ENCODE results near the gene C5orf63.

Gene C5orf63

DNA sequence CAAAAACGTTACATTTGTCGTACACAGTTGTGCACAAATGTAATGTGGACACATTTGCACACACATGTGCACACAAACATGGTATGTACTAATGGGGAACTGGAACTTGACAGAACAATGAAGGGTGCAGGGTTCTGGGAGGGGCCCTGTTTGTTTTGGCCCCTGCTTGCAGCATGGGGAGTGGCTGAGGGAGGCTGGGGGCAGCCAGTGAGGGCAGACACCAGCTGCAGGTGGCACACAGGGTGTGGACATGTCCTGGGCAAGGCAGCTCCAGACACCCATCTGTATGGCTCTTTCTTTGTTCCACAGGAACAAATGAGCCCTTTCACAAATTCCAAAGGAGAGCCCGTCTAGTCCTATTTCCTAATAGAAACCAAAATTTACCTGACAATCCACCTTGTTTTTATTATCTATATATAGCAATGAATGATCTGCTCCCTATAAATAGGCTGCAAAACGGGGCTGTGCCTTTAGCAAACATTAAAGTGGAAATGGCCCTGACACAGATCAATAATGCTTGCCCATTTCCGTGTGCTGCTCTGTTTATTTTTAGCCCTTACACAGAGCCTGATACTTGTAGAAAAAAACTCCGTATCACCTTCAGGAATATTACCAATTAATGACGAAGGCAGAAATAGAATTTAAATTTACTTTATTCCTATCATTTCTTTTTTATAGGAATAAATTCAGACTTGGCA, 69.4 kb downstream of the C5orf63 start:
- Histone ChIP-seq H3K9ac (ENCODE audit: low read length) (no peak overlapping the region), H3K79me2 (ENCODE audit: insufficient read depth, low read length) (no peaks in the 10 kb centered on the region), H3K27me3 (ENCODE audit: insufficient read depth, low read length) (peaks cover 4% of the 10 kb centered on the region; the same call in 1 of the 2 replicates), H3K4me2 (ENCODE audit: low read length) (no peak overlapping the region), H3K9me2 (ENCODE audit: low read depth, low read length) (0 out of 2 replicates have a peak, but pooled peaks cover 3% of the 10 kb centered on the region), H2AFZ (ENCODE audit: low read length) (no peak overlapping the region), H3F3A (ENCODE audit: insufficient read depth, low read length) (no peaks in the 10 kb centered on the region), H3K4me1 (ENCODE audit: insufficient read depth, low read length, severe bottlenecking) (no peaks in the 10 kb centered on the region), H3K9me3 (ENCODE audit: low read length) (no peaks in the 10 kb centered on the region), H3K4me3 (ENCODE audit: low read depth, low read length, poor library complexity, severe bottlenecking) (no peak overlapping the region), H3K36me3 (ENCODE audit: insufficient read depth, low read length) (no peaks in the 10 kb centered on the region), H4K20me1 (ENCODE audit: insufficient read depth, low read length) (no peaks in the 10 kb centered on the region), H3K27ac (ENCODE audit: low read depth, low read length, poor library complexity, severe bottlenecking) (no peak overlapping the region)
- TF ChIP-seq, protein P1, sequence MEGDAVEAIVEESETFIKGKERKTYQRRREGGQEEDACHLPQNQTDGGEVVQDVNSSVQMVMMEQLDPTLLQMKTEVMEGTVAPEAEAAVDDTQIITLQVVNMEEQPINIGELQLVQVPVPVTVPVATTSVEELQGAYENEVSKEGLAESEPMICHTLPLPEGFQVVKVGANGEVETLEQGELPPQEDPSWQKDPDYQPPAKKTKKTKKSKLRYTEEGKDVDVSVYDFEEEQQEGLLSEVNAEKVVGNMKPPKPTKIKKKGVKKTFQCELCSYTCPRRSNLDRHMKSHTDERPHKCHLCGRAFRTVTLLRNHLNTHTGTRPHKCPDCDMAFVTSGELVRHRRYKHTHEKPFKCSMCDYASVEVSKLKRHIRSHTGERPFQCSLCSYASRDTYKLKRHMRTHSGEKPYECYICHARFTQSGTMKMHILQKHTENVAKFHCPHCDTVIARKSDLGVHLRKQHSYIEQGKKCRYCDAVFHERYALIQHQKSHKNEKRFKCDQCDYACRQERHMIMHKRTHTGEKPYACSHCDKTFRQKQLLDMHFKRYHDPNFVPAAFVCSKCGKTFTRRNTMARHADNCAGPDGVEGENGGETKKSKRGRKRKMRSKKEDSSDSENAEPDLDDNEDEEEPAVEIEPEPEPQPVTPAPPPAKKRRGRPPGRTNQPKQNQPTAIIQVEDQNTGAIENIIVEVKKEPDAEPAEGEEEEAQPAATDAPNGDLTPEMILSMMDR (IDR thresholded peaks at IDR 0.05; ENCODE audit: low read length): no peak
- TF ChIP-seq EZH2 (IDR thresholded peaks at IDR 0.05; ENCODE audit: borderline replicate concordance, low read length): no peak

DNA sequence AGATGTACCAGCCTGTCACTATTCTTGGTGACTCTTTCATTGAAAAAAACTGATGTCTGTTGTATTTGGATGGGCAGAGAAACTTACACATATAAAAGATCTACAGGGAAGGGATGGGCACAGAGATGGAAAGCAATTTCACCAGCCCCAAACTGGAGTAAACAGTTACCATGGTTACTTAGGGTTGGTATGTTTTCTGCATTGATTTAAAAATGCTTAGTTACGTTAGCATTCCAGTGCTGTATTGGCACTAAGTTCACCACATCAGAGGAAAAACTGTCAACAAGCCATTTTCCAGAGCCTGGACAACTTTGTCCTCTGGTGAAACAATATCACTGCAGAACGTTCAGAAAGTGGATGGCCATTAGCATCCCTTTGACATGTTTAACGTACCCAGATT, 70.9 kb downstream of the C5orf63 start:
- Histone ChIP-seq H3K79me2 (ENCODE audit: insufficient read depth, low read length) (no peaks in the 10 kb centered on the region), H3K4me2 (ENCODE audit: low read length) (no peak overlapping the region), H3F3A (ENCODE audit: insufficient read depth, low read length) (no peaks in the 10 kb centered on the region), H3K9ac (ENCODE audit: low read length) (no peak overlapping the region), H4K20me1 (ENCODE audit: insufficient read depth, low read length) (no peaks in the 10 kb centered on the region), H3K27me3 (ENCODE audit: insufficient read depth, low read length) (peaks cover 4% of the 10 kb centered on the region; the same call in 1 of the 2 replicates), H3K9me3 (ENCODE audit: low read length) (no peaks in the 10 kb centered on the region), H3K9me2 (ENCODE audit: low read depth, low read length) (0 out of 2 replicates have a peak, but pooled peaks cover 3% of the 10 kb centered on the region), H3K4me1 (ENCODE audit: insufficient read depth, low read length, severe bottlenecking) (no peaks in the 10 kb centered on the region), H3K27ac (ENCODE audit: low read depth, low read length, poor library complexity, severe bottlenecking) (no peak overlapping the region), H3K4me3 (ENCODE audit: low read depth, low read length, poor library complexity, severe bottlenecking) (no peak overlapping the region), H3K36me3 (ENCODE audit: insufficient read depth, low read length) (no peaks in the 10 kb centered on the region), H2AFZ (ENCODE audit: low read length) (no peak overlapping the region)
- TF ChIP-seq, protein P1 (IDR thresholded peaks at IDR 0.05; ENCODE audit: low read length): no peak
- no peak for TF ChIP-seq EZH2 (IDR thresholded peaks at IDR 0.05; ENCODE audit: borderline replicate concordance, low read length)

DNA sequence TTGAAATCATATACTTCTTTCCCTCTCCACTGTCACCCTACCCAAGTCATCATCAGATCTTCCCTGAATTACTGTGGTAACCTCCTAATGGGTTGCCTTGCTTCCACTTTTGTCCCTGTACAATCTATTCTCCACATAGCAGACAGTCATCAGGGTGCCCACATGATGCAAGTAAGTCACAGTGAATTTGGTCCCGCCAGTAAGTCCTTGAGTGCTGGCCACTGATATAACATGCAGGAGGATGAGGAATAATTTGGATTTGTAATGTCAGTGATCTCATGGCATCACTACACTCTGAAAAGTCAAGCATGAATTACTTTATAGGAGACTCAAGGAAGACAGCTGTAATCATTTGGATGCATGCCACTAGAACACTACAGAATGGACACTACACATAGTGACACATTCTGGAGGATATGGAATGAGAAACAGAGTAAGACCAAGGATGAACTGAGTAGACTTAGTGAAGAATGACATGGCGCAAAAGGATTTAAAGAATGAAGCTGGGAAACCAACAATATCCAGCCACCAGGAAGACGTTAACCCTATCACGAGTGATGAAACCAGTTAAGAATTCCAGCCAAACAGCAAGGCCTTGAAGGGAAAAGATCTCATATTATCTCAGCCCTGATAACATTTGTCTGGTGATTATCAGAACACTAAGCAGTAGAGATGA, 71.5 kb downstream of the C5orf63 start:
- Histone ChIP-seq H4K20me1 (ENCODE audit: insufficient read depth, low read length) (no peaks in the 10 kb centered on the region), H3K9me2 (ENCODE audit: low read depth, low read length) (no peaks in the 10 kb centered on the region), H3F3A (ENCODE audit: insufficient read depth, low read length) (no peaks in the 10 kb centered on the region), H2AFZ (ENCODE audit: low read length) (no peak overlapping the region), H3K4me3 (ENCODE audit: low read depth, low read length, poor library complexity, severe bottlenecking) (no peak overlapping the region), H3K79me2 (ENCODE audit: insufficient read depth, low read length) (no peaks in the 10 kb centered on the region), H3K9me3 (ENCODE audit: low read length) (no peaks in the 10 kb centered on the region), H3K9ac (ENCODE audit: low read length) (no peak overlapping the region), H3K27ac (ENCODE audit: low read depth, low read length, poor library complexity, severe bottlenecking) (no peak overlapping the region), H3K4me2 (ENCODE audit: low read length) (no peak overlapping the region), H3K36me3 (ENCODE audit: insufficient read depth, low read length) (no peaks in the 10 kb centered on the region), H3K4me1 (ENCODE audit: insufficient read depth, low read length, severe bottlenecking) (no peaks in the 10 kb centered on the region), H3K27me3 (ENCODE audit: insufficient read depth, low read length) (peaks cover 4% of the 10 kb centered on the region; the same call in 1 of the 2 replicates)
- TF ChIP-seq EZH2 (IDR thresholded peaks at IDR 0.05; ENCODE audit: borderline replicate concordance, low read length): no peak
- TF ChIP-seq, protein P1 (IDR thresholded peaks at IDR 0.05; ENCODE audit: low read length): no peak

Measured in OCI-LY1 (cell line).